Measurements from ENCODE around the gene CLEC18B. TPM values are rescaled to one million over a fixed set of nuclear protein-coding genes. Genes with fewer than 3 reads are reported as not detected.

Gene CLEC18B
- total and polyA plus RNA-seq, 4 donors: 0.65 to 1.9 (median 0.77) TPM; not detected in 1

GRCh38 chr16:74462361-74462760, 41.1 kb upstream of the CLEC18B start:
- no peak overlapping the region for H3K9ac ChIP-seq (ENCODE audit: insufficient read depth in 1 of 2, low read length in 2 of 2)
- H3K9me3 ChIP-seq (ENCODE audit: control insufficient read depth in 4 of 4, insufficient read depth in 3 of 4, low read length in 3 of 4): no peaks in the 10 kb centered on the region
- H3K36me3 ChIP-seq (ENCODE audit: control insufficient read depth in 4 of 4, insufficient read depth in 4 of 4, low read length in 4 of 4): peaks cover 23 to 38% (median 32%) of the 10 kb centered on the region in 4 donors
- 95 to 100% methylated on average over 4 of the region's 4 CpGs for WGBS, 2 donors
- no peak for DNase-seq
- H3K27ac ChIP-seq (ENCODE audit: low read depth in 1 of 2, low read length in 1 of 2): no peak overlapping the region
- ATAC-seq (ENCODE audit: insufficient read depth, low FRiP score): no peak
- TF ChIP-seq, protein P1, sequence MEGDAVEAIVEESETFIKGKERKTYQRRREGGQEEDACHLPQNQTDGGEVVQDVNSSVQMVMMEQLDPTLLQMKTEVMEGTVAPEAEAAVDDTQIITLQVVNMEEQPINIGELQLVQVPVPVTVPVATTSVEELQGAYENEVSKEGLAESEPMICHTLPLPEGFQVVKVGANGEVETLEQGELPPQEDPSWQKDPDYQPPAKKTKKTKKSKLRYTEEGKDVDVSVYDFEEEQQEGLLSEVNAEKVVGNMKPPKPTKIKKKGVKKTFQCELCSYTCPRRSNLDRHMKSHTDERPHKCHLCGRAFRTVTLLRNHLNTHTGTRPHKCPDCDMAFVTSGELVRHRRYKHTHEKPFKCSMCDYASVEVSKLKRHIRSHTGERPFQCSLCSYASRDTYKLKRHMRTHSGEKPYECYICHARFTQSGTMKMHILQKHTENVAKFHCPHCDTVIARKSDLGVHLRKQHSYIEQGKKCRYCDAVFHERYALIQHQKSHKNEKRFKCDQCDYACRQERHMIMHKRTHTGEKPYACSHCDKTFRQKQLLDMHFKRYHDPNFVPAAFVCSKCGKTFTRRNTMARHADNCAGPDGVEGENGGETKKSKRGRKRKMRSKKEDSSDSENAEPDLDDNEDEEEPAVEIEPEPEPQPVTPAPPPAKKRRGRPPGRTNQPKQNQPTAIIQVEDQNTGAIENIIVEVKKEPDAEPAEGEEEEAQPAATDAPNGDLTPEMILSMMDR (IDR thresholded peaks at IDR 0.05; ENCODE audit: control extremely low read depth, extremely low read depth): no peak
- H3K27me3 ChIP-seq (ENCODE audit: control insufficient read depth in 3 of 3, insufficient read depth in 3 of 3, low read length in 2 of 3): no peaks in the 10 kb centered on the region
- H3K4me3 ChIP-seq: no peak overlapping the region
- H3K4me1 ChIP-seq (ENCODE audit: control insufficient read depth in 5 of 5, insufficient read depth in 5 of 5, low read length in 5 of 5): no peaks in the 10 kb centered on the region

GRCh38 chr16:74461826-74462225, 40.5 kb upstream of the CLEC18B start:
- ATAC-seq (ENCODE audit: insufficient read depth, low FRiP score) (no peak), DNase-seq (no peak)
- no peak overlapping the region for H3K4me3 ChIP-seq
- H3K9me3 ChIP-seq (ENCODE audit: control insufficient read depth in 4 of 4, insufficient read depth in 3 of 4, low read length in 3 of 4): no peaks in the 10 kb centered on the region
- H3K36me3 ChIP-seq (ENCODE audit: control insufficient read depth in 4 of 4, insufficient read depth in 4 of 4, low read length in 4 of 4): peaks cover 23 to 38% (median 31%) of the 10 kb centered on the region in 4 donors
- no peaks in the 10 kb centered on the region for H3K4me1 ChIP-seq (ENCODE audit: control insufficient read depth in 5 of 5, insufficient read depth in 5 of 5, low read length in 5 of 5)
- TF ChIP-seq, protein P1 (IDR thresholded peaks at IDR 0.05; ENCODE audit: control extremely low read depth, extremely low read depth): no peak
- WGBS, 2 donors: 93 to 94% methylated on average over 9 of the region's 9 CpGs
- no peak overlapping the region for H3K9ac ChIP-seq (ENCODE audit: insufficient read depth in 1 of 2, low read length in 2 of 2)
- H3K27ac ChIP-seq (ENCODE audit: low read depth in 1 of 2, low read length in 1 of 2): no peak overlapping the region
- no peaks in the 10 kb centered on the region for H3K27me3 ChIP-seq (ENCODE audit: control insufficient read depth in 3 of 3, insufficient read depth in 3 of 3, low read length in 2 of 3)

DNA sequence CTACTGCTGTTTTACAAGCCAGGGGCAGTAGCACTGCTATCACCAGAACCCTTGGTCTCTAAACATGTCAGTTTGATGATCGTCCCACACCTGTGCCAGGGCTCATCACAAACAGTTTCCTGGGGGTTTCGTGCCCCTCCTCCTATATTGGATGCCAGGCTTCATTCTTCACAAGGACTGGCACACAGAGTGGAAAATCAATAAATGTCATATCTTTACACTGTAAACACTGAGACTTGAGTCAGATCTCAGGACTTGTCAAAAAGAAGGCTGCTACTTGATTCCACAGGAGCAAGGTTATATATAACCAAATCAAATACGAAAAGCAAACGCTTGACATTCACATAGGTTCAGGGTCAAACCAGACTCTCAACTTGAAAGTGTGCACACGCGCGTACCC, 39.3 kb upstream of the CLEC18B start:
- no peak overlapping the region for H3K9ac ChIP-seq (ENCODE audit: insufficient read depth in 1 of 2, low read length in 2 of 2)
- no peaks in the 10 kb centered on the region for H3K27me3 ChIP-seq (ENCODE audit: control insufficient read depth in 3 of 3, insufficient read depth in 3 of 3, low read length in 2 of 3)
- peaks cover 33 to 42% (median 39%) of the 10 kb centered on the region in 4 donors for H3K36me3 ChIP-seq (ENCODE audit: control insufficient read depth in 4 of 4, insufficient read depth in 4 of 4, low read length in 4 of 4)
- ATAC-seq (ENCODE audit: insufficient read depth, low FRiP score) (no peak), DNase-seq (no peak)
- TF ChIP-seq, protein P1 (IDR thresholded peaks at IDR 0.05; ENCODE audit: control extremely low read depth, extremely low read depth): no peak
- 88 to 96% methylated on average over 7 of the region's 7 CpGs for WGBS, 2 donors
- H3K27ac ChIP-seq (ENCODE audit: low read depth in 1 of 2, low read length in 1 of 2): no peak overlapping the region
- no peaks in the 10 kb centered on the region for H3K9me3 ChIP-seq (ENCODE audit: control insufficient read depth in 4 of 4, insufficient read depth in 3 of 4, low read length in 3 of 4)
- no peak overlapping the region for H3K4me3 ChIP-seq
- H3K4me1 ChIP-seq (ENCODE audit: control insufficient read depth in 5 of 5, insufficient read depth in 5 of 5, low read length in 5 of 5): no peaks in the 10 kb centered on the region

DNA sequence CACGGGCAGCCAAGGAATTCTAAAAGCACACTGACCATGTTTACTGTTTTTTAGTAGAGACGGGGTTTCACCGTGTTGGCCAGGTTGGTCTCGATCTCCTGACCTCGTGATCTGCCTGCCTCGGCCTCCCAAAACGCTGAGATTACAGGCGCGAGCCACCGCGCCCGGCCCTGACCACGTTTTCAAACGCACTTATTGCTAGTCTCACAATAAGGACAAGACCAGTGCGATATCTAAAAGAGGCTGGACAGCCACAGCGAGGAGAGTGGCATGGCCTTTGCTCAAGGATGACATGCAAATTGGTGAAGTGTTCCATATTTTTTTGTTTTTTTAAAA, 35.0 kb upstream of the CLEC18B start:
- H3K36me3 ChIP-seq (ENCODE audit: control insufficient read depth in 4 of 4, insufficient read depth in 4 of 4, low read length in 4 of 4): peaks cover 20 to 51% (median 42%) of the 10 kb centered on the region in 4 donors
- no peak for ATAC-seq (ENCODE audit: insufficient read depth, low FRiP score)
- H3K4me1 ChIP-seq (ENCODE audit: control insufficient read depth in 5 of 5, insufficient read depth in 5 of 5, low read length in 5 of 5): no peaks in the 10 kb centered on the region
- H3K4me3 ChIP-seq: no peak overlapping the region
- H3K27me3 ChIP-seq (ENCODE audit: control insufficient read depth in 3 of 3, insufficient read depth in 3 of 3, low read length in 2 of 3): no peaks in the 10 kb centered on the region
- H3K27ac ChIP-seq (ENCODE audit: low read depth in 1 of 2, low read length in 1 of 2): no peak overlapping the region
- peaks cover 0 to 2% (median 0%) of the 10 kb centered on the region in 4 donors for H3K9me3 ChIP-seq (ENCODE audit: control insufficient read depth in 4 of 4, insufficient read depth in 3 of 4, low read length in 3 of 4)
- WGBS, 2 donors: 97% methylated on average over 16 of the region's 16 CpGs
- TF ChIP-seq, protein P1 (IDR thresholded peaks at IDR 0.05; ENCODE audit: control extremely low read depth, extremely low read depth): no peak
- H3K9ac ChIP-seq (ENCODE audit: insufficient read depth in 1 of 2, low read length in 2 of 2): no peak overlapping the region
- no peak for DNase-seq

Measured in lung (tissue), 12 donors.